ENCODE results near the gene WNT9A. TPM values are rescaled to one million over a fixed set of nuclear protein-coding genes. Genes with fewer than 3 reads are reported as not detected.

The WNT9A gene
- total RNA-seq, 2 experiments from 2014 or later = not detected

DNA sequence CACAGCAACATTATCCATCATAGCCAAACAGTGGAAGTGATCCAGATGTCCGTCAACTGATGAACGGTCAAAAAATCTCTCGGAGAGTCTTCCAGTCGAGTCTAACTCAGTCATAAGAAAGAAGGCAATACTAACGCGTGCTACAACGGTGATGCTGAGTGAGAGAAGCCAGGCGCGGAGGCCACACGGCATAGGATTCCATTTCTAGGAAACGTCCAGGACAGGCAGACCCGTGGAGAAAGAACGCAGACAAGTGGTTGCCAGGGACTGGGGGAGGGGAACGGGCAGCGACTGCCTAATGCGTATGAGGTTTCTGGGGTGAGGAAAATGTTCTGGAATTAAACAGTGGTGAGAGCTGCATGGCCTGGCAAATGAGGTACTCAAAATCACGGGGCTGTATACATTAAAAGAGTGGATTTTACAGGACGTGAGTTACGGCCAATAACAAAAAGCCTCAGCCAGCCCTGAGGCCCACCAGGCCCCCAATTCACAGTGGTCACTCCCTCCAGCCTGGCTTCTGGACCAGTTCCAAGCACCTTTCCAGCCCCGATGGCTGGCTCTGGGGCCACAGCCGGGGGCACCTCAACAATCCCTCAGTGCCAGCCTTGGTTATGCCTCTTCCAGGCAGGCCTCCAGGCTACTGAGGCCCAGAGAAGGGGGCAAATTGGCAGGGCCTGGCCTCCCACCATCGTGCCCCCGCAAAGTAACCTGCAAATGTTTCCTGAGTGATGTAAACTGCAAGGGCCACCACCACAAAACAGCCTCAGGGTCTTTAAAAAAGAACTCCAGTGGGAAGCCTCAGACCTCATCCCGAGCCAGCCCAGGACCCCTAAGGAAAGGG lies 3.4 kb downstream of the WNT9A start:
- H3K79me2 ChIP-seq (ENCODE audit: insufficient read depth, low read depth, low read length) = no peaks in the 10 kb centered on the region
- H4K20me1 ChIP-seq (ENCODE audit: insufficient read depth, low read length) = no peaks in the 10 kb centered on the region
- TF ChIP-seq, protein P1, sequence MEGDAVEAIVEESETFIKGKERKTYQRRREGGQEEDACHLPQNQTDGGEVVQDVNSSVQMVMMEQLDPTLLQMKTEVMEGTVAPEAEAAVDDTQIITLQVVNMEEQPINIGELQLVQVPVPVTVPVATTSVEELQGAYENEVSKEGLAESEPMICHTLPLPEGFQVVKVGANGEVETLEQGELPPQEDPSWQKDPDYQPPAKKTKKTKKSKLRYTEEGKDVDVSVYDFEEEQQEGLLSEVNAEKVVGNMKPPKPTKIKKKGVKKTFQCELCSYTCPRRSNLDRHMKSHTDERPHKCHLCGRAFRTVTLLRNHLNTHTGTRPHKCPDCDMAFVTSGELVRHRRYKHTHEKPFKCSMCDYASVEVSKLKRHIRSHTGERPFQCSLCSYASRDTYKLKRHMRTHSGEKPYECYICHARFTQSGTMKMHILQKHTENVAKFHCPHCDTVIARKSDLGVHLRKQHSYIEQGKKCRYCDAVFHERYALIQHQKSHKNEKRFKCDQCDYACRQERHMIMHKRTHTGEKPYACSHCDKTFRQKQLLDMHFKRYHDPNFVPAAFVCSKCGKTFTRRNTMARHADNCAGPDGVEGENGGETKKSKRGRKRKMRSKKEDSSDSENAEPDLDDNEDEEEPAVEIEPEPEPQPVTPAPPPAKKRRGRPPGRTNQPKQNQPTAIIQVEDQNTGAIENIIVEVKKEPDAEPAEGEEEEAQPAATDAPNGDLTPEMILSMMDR (conservative IDR thresholded peaks at IDR 0.05; ENCODE audit: low read length) = no peak
- no peak for TF ChIP-seq EZH2phosphoT487 (IDR thresholded peaks at IDR 0.05; ENCODE audit: borderline replicate concordance, low read depth, low read length)
- H3K9me2 ChIP-seq (ENCODE audit: insufficient read depth, low read length) = no peaks in the 10 kb centered on the region
- DNase-seq (ENCODE audit: low spot score) = no peak
- H3K4me3 ChIP-seq (ENCODE audit: low read depth, low read length, poor library complexity, severe bottlenecking) = no peak overlapping the region
- BruUV-seq (replicated peaks) = no TSS peak
- H3K4me2 ChIP-seq (ENCODE audit: low read length) = no peak overlapping the region
- no peak overlapping the region for H3K27ac ChIP-seq (ENCODE audit: low read depth, low read length, poor library complexity, severe bottlenecking)
- H3K4me1 ChIP-seq (ENCODE audit: insufficient read depth, low read length, poor library complexity, severe bottlenecking) = no peaks in the 10 kb centered on the region
- H2AFZ ChIP-seq (ENCODE audit: low read length) = no peak overlapping the region
- CTCF ChIA-PET (ENCODE audit: unreplicated experiment) = no interaction called here
- POLR2A ChIA-PET = no interaction called here
- no peaks in the 10 kb centered on the region for H3K9me3 ChIP-seq (ENCODE audit: low read length)
- H3K36me3 ChIP-seq (ENCODE audit: insufficient read depth, low read length) = no peaks in the 10 kb centered on the region
- intact Hi-C loops (cut with micrococcal nuclease; ENCODE audit: unreplicated experiment) = no loop called here

DNA sequence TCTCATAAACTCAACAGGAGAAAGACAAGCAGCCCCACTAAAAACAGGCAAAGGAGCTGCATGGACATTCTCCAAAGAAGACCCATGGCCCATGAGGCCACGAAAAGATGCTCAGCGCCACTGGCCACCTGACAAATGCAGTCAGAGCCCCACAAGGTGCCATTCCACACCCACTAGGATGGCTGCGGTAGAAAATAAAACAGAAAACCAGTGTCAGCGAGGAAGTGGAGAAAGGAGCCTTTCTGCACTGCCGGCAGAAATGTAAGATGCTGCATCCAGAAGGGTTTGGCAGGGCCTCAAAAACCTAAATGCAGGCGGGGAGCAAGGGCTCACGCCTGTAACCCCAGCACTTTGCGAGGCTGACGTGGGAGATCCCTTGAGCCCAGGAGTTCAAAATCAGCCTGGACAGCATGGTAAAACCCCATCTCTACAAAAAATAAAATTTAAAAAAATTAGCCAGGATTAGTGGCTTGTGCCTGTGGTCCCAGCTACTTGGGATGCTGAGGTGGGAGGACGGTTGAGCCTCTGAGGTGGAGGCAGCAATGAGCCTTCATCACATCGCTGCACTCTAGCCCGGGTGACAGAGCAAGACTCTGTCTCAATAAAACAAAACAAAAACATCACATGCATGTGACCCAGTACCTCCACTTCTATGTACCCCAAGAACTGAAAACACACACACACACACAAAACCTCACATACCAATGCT lies 4.2 kb downstream of the WNT9A start:
- no peak overlapping the region for H3K4me2 ChIP-seq (ENCODE audit: low read length)
- H3K36me3 ChIP-seq (ENCODE audit: insufficient read depth, low read length) = no peaks in the 10 kb centered on the region
- no peak for DNase-seq (ENCODE audit: low spot score)
- no peaks in the 10 kb centered on the region for H3K79me2 ChIP-seq (ENCODE audit: insufficient read depth, low read depth, low read length)
- no peak overlapping the region for H2AFZ ChIP-seq (ENCODE audit: low read length)
- no peak for TF ChIP-seq EZH2phosphoT487 (IDR thresholded peaks at IDR 0.05; ENCODE audit: borderline replicate concordance, low read depth, low read length)
- TF ChIP-seq, protein P1 (conservative IDR thresholded peaks at IDR 0.05; ENCODE audit: low read length) = no peak
- no peaks in the 10 kb centered on the region for H3K4me1 ChIP-seq (ENCODE audit: insufficient read depth, low read length, poor library complexity, severe bottlenecking)
- ChIA-PET POLR2A (no interaction called here), CTCF (ENCODE audit: unreplicated experiment) (no interaction called here)
- H3K4me3 ChIP-seq (ENCODE audit: low read depth, low read length, poor library complexity, severe bottlenecking) = no peak overlapping the region
- H3K9me2 ChIP-seq (ENCODE audit: insufficient read depth, low read length) = no peaks in the 10 kb centered on the region
- intact Hi-C loops (cut with micrococcal nuclease; ENCODE audit: unreplicated experiment) = no loop called here
- BruUV-seq (replicated peaks) = no TSS peak
- no peak overlapping the region for H3K27ac ChIP-seq (ENCODE audit: low read depth, low read length, poor library complexity, severe bottlenecking)
- H3K9me3 ChIP-seq (ENCODE audit: low read length) = no peaks in the 10 kb centered on the region
- H4K20me1 ChIP-seq (ENCODE audit: insufficient read depth, low read length) = no peaks in the 10 kb centered on the region
